Activated CD4-positive, alpha-beta T cell treated with anti-CD3 and anti-CD28 coated beads, Interleukin-10, Interleukin-2, amounts not matched to agents 100 ng/mL and 50 ng/mL, durations not matched to agents 16 hours and 8 hours (primary cell): Measurements from ENCODE around the gene PNMA8B.

Source experiments
- DNase-seq: peaks from one replicate; pipeline ENCODE4 v3.0.0-alpha.2; 2020

The PNMA8B gene

DNA sequence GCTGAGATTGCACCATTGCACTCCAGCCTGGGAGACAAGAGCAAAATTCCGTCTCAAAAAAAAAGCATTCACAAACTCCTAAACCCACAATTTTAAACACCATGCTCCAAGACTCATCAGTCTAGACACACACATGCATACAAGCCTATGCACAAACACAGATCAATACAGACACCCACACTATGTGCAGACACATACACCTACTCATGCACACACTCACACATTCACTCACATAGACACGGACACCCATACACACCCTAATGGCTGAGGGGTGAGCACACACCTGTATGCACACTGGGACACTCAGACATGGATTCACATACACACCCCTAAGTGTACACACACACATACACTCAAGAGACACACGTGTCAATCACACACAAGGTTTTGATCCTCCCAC, 9.3 kb downstream of the PNMA8B start:
- no peak for DNase-seq

DNA sequence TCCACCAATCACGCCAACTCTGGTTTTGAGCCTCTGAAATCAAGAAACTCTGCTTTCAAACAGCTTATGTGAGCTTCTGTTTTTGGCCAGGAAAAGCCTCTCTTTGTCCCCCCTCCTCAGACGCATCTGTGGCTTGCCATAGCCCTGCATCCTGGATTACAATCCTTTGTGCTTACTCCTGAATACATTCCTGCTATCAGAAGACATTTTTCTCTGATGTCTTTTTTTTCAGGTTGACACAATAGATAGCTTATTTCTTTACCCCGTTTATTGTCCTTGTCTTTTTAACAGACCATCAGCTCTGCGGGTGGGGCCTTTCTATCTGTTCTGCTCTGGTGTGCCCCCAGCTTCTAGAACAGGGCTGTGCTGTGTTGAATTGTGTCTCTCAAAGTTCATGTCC, 11.0 kb downstream of the PNMA8B start:
- no peak for DNase-seq

DNA sequence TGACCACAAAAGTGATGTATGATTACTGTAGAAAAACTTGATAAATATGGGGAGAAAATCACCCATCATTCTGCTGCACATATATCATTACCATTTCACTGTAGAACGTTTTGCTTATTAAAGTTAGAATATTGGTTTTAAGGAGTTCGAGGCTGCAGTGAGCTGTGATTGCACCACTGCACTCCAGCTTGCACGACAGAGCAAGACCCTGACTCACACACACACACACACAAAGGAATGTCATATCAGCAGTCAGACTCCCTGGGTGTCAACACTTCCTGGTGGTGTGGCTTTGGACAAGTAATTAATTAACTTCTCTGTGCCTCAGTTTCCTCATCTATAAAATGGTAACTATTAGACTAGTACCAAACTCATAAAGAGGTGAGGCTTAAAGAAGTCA, 13.0 kb downstream of the PNMA8B start:
- DNase-seq, result no peak

DNA sequence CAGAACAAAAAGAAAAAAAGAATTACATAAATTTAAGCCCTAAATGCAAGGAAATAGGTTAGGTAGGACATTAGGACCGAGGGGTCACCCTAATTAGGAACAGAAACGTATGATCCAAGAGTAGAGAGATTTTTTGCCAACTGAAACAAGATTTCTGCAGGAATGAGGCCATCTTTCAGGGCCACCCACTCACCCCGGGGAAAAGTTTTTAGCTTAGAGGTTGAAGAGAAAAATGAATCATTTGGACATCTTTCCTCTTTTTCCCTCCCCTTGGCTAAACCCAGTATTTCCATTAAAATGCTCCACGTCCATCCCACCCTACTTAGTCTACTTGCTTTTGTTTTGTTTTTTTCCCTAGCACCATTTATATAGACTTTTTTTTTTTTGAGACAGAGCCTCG, 13.7 kb downstream of the PNMA8B start:
- no peak for DNase-seq

DNA sequence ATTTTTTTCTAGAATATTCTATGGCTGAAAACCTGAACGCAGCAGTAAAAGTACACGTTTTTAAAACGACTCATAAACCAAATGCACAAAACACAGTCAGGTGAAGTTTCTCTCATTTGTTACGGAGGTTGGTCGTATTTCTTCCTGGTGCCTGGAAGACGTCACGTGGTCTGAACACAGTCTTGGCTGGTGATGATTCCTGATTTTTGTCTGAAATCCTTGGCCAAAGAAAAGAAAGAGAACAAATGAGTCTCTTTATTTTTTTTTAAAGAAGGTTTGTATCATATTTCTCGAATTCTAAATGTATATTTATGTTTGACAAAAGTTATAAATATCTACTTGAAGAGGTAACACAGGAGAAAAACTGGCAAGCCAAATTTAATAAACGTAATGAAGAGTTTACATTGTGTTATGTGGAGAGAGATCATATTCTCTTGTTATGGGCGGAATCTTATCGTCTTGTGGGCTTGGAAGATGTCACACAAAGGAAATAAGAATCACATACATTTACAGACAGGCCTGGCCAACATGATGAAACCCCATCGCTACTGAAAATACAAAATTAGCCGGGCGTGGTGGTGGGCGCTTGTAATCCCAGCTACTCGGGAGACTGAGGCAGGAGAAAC, 14.3 kb downstream of the PNMA8B start:
- no peak for DNase-seq

DNA sequence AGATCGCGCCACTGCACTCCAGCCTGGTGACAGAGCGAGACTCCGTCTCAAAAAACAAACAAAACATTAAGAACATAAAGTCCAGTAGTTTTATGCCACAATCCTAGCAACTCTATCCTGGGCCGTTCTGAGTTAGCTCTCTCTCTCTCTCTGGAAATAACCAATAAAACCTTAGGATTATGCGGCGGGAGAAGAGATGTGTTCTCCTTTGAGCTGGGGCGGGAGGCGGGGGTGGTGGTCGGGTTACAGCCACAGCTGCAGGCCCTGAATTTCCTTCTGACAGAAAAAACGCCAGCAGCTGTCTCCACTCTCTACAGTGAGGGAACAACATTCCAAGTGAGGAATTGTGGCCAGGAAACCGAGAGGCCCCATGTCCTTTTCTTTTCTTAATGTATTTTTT, 15.3 kb downstream of the PNMA8B start:
- no peak for DNase-seq

DNA sequence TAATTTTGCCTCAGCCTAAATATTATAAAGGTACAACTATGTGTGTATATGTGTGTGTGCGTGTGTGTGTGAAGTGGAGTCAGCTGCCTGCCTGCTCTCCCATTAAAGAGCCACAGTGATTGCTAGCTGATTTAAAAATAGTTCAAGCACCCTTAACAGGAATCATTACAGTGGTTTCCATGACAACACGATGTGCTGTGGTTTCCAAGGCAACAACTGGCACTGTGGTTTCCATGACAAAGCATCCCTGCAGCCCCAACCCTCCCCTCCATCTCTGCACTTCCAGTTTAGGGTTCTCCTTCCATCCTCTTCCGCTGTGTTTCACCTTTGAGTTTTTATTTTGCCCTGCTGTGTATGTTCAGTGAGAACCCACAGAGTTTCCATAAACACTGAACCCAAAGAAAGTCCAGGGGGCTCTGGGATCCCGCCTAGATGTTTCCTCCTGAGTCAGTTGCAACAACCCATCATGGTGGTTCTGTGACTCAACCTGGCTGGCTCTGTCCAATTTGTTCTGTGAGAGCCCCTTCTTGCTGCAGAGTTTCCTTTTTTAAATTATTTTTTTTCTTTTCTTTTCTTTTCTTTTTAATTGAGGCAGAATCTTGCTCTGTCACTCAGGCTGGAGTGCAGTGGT, 17.2 kb downstream of the PNMA8B start:
- peak; percentile 38 for DNase-seq

DNA sequence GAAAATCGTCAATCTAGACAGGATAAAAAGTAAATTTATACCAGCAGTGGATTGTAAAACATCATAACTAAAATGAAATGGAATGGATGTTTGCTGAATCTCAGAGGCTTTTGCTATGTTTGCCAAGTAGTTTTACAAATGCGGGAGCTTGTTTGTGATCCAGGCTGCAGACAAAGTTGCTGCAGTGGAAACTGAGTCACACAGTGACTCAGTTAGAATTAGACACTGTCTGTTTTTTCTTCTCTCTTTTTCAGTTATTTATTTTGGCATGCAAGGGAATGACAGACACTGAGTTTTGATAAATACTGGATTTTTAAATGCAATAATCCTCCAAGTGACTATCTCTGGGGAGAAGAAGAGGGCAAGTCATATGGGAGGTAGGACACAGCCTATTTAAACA, 19.7 kb downstream of the PNMA8B start:
- no peak for DNase-seq

DNA sequence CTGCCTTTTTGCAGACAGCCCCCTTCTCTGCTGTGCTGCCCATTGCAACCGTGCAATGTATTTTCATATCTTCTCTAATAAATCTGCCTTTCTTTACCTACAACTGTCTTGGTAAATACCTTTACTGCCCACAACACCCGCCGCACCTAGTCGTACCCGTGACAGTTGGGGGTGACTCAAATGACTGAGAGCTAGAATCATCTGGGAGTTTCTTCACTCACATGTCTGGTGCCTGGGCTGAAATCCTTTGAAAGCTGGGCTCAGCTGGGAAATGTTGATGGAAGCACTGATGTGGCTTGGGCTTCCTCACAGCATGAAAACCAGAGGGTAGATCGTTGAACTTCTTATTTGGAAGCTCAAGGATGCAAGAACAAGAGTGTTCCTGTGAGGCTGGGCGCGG, 21.5 kb downstream of the PNMA8B start:
- no peak for DNase-seq

DNA sequence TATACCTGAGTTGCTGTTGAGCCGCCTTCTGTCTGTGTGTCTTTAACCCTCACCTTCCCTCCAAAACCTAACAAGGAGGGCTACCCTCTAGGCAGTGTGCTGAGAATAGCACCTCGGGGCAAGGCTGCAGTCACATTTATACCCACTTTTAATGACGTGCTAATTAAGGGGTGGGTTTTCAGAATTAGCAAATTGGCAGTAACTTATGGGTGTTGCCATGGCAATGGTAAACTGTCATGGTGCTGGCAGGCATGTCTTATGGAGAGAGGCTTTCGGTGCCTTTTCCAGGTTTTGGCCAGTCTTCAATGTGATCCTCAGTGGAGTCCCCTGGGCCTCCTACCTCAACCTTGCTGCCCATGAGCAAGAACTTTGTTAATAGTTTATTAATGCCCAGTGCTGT, 23.1 kb downstream of the PNMA8B start:
- no peak for DNase-seq

DNA sequence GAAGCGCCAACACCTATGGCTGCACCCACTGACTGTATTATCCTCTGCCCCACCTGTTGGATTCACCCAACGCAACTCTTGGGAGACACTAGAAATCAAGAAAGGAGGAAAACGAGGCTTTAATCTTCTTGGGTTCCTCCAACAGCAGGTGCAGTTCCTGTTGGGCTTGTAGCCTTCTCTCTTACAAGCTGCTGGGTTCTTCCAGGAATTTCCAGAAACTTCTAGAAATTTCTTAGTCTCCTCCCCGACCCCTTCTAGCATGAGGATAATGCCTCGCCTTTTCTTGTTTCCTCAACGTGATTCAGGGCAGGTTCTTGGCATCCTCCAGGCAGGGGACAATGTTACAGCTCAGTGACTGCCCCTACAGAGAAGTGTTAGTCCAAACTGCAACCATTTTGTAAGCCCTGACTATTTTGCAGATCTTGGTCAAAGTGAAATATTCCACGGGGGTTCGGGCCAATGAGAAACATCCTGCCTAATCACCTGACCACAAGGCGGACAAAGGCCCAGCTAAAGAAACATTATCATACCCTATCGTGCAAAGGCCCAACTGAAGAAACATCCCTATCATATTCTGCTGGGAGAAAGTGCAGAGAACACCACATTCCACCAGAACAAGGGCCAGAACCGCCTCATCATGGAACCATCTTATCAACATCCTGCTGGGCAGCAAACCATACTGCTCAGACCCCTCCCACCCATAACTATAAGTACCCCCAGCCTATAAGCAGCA, 23.7 kb downstream of the PNMA8B start:
- DNase-seq, result no peak

DNA sequence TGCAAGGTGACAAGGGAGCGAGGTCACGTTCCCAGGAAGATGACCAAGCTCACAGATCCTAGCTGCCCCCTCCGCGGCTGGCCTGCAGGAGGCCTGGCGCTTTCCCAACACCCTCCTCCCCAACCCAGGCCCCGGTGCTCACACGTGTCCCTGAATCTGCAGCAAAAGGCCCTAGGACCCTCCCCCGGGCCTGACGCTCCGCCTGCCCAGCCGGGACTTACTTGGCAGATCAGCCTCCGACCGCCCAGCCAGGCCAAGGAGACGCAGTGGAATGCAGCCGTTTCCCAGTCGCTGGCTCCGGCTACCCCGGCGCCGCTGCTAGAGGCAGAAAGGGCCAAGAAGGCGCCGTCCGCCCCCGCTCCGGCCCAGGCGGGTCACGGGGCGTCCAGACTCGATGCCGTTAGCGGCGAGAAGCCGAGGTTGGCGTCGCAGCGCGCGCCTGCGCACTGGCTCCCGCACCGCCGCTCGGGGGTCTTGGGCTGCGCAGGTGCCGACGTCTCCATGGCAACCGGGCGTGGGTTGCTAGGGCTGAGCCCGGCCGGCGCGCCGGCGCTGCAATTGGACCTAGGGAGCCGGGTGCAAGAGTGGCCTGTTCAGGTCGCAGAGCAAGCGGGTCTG, 24.4 kb downstream of the PNMA8B start, which contains the start of gene PNMA8A:
PNMA8A (minus strand) TSS at position 448 of the 618 bp plus-strand sequence. CDS start 528 bp downstream, outside the sequence.
- no peak for DNase-seq

DNA sequence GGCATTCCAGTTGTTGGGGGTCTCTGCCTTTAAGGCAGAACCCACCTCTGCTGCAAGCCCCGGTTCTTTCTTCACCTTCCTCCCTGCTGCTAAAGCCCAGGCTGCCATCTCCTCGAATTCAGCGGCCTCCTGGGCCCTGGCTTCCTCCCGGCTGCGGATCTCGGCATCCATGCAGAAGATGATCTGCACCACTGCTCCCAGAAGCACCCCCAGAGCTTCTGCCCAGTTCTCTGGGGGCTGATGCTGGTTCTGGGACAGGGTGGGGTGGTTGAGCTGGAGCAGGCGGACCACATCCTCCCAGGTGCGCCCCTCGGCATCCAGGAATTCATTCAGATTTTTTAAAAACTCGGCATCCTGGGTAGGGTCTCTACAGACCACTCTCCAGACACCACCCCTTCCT, 25.3 kb downstream of the PNMA8B start:
- no peak for DNase-seq

DNA sequence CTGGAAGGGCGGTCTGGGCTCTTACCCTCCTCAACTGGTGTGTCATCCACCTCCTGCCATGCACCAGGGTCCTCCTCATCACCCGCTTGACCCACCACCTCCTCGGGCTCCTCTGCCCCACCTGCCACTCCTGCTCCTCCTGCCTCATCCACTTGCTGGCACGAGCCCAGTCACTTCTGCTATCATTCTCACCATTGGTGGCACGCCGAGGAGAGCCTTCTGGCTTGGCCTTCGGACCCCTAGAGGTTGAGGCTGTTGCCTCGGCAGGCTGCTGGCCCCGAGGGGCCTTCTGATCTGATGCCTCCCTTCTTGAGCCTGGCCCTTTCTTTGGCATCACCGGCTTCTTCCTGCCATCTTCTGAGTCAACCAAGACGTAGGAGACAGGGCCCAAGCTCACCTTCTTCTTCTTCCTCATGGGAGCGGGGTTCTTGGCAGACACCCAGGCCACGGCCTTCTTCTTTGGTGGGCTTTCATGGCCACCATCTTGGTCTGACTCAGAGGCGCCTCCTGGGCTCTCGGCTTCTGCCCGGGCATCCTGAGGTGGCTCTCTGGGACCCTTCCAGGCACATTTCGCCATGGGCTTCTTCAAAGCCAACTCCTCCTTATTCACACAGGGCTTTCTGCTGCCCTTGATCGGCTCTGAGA, 26.0 kb downstream of the PNMA8B start:
- DNase-seq, result no peak

DNA sequence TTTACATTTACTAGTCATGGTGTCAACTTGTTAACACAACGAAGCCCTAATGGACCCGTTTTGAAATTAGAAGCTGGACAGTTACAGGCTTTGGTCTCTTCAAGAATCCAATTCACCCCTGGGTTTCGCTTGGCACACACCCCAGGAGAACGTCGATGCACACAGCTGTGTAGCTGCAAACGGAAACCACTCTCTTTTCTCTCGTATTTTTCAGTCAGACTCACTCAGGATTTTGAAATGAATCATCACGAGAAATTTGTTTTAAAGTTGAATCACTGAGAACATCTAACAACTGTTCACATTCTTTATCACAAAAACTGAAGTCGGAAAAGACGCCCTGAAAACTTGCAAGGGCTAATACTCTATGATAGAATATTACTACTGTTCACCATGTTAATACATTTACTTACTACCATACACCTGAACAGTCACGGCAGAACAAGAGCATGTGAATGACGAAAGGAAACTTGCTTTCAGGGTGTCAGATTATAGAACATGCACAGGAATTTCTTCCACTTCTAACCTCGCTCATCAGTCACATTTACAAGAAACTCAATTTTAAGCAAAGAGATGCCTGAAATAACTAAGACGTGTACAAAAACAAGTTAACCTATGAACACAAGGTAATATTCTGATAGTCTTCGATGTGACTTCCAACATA, 29.0 kb downstream of the PNMA8B start:
- peak; percentile 64 for DNase-seq

DNA sequence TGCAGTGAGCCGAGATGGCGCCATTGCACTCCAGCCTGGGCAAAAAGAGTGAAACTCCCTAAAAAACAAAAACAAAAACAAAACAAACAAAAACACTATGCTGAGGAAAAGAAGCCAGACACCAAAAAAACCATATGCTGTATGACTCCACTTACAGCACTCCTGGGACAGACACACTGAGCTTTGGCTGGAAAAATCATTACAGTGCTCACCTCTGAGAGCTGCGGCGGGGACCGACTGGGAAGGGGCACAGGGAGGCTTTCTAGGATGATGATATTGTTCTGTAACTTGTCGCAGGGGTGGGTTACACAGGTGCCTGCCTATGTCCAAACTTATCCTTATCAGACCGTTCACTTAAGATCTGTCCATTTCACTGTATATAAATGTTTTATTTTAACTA, 32.2 kb downstream of the PNMA8B start:
- no peak for DNase-seq

DNA sequence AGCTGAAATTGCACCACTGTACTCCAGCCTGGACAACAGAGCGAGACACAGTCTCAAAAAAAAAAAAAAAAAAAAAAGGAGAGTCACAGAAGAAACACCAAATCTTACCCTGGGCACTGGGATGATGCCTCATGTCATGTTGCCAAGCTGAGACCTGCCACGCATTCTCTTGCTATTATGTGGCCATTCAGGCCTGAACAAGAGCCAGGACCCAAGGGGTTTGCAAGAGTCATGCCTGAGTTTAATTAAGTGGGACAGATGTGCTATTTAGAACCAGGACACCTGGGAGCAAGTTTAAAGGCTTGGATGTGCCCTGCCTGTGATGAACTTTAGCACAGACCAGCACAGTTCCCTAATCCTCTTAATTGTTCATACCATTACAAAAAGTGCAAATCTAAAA, 34.1 kb downstream of the PNMA8B start:
- no peak for DNase-seq

DNA sequence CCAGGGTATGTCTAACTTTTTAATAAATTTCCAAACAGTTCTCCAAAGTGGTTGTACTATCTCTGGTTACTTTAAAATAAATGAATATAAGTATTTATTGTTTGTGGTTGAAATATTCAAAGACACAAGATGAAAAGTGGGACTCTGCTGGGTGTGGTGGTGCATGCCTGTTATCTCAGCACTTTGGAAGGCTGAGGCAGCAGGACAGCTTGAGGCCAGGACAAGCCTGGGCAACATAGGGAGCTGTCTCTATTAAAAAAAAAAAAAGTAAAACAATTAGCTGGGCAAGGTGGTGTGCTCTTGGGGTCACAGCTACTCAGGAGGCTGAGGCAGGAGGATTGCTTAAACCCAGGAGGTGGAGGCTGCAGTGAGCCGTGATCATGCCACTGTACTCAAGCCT, 34.7 kb downstream of the PNMA8B start:
- DNase-seq, result no peak

DNA sequence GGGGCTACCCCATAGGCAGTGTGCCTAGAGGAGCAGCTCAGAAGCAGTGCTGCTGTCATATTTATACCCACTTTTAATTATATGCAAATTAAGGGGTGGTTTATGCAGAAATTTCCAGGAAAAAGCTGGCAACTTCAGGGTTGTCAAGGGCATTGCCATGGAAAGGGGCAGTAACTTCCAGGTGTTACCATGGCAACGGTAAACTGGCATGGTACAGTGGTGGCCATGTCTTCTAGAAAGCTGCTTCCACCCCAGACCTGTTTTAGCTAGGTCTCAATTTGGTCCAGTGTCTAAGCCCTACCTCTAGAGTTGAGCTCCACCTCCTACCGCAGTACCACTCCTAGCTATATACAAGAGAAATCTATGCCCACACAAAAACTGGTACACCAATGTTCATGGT, 35.6 kb downstream of the PNMA8B start:
- DNase-seq, result no peak

DNA sequence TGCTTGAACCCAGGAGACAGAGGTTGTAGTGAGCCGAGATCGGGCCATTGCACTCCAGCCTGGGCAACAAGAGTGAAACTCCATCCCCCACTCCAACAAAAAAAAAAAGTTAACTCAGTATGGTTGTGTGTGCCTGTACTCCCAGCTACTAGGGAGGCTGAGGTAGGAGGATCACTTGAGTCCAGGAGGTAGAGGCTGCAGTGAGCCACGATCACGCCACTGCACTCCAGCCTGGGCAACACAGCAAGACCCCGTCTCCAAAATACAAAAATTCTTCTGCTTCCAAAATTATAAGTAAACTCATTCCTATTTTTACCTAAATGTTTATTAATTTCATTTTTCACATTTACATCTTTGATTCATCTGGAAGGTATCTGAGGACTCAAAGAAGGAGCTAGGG, 38.7 kb downstream of the PNMA8B start:
- DNase-seq, result no peak

DNA sequence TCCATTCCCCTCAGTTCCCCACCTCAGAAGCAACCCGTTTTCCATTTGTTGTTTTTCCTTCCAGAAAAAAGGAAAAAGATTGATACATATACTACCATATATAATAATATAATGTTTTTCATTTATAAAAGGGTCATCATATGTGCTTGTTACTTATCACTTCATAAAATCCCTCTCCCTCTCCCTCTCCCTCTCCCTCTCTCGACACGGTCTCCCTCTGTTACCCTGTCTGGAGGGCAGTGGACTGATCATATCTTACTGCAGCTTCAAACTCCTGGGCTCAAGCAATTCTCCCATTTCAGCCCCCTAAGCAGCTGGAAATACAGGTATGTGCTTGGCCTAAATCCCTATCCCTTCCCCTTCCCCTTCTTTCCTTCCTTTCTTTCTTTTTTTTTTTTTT, 41.4 kb downstream of the PNMA8B start:
- DNase-seq, result no peak

DNA sequence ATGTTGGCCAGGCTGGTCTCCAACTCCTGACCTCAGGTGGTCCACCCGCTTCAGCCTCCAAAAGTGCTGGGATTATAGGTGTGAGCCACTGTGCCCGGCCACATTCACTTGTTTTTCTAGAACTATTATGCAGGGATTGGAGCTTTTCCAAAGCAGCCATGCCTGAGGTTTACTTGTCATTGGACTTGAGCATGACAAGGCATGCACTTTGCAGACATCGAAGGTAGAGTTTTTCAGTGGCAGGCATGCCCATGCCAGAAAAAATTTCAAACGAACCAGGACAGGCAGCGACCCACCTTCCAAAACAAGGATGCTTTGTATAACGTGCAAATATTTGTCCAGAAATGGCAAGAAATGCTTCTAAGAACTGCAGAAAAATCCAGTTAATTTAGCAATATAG, 42.0 kb downstream of the PNMA8B start:
- DNase-seq, result no peak

DNA sequence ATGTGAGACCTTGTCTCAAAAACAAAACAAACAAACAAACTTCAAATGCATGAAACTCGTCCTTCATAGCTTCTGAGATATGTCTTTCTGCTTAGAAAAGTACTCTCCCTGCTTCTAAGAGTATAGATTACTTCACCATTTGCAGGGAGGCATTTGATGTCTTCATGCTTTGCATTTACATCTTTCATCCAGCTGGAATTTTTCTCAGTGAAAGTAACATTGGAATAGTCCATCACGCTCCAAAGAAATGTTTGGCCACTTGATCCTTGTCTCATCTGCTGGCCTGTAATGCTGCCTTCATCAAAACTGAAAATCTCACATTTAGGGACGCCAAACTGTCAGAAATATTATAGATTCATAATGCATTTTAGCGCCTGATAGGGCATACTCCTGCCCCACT, 43.5 kb downstream of the PNMA8B start:
- DNase-seq, result no peak
